Neuronal stem cell (in vitro differentiated cells): ENCODE results near the gene C16orf89.

Source experiments
- DNase-seq: peaks from one replicate; pipeline ENCODE4 v3.0.0-alpha.2; 2013; ENCODE audit warnings: low spot score
- H2AFZ ChIP-seq: one replicate; pipeline ENCODE4 v1.6.1; 2013; ENCODE audit warnings: mild to moderate bottlenecking, low read length, inconsistent platforms
- H2AK5ac ChIP-seq: 2 replicates; pipeline ENCODE4 v1.6.1; 2013; ENCODE audit warnings: low read depth, mild to moderate bottlenecking, inconsistent platforms, low read length, moderate library complexity, mixed read lengths
- H2BK120ac ChIP-seq: 2 replicates; pipeline ENCODE4 v1.6.1; 2013; ENCODE audit warnings: low read depth, mild to moderate bottlenecking, inconsistent platforms, low read length, moderate library complexity, mixed read lengths
- H2BK12ac ChIP-seq: one replicate; pipeline ENCODE4 v1.6.1; 2013; ENCODE audit warnings: low read length, inconsistent platforms
- H2BK15ac ChIP-seq: 2 replicates; pipeline ENCODE4 v1.6.1; 2013; ENCODE audit warnings: mild to moderate bottlenecking, low read length, inconsistent platforms, mixed read lengths
- H2BK5ac ChIP-seq: one replicate; pipeline ENCODE4 v1.6.1; 2013; ENCODE audit warnings: inconsistent platforms, mild to moderate bottlenecking, low read length, moderate library complexity
- H3K14ac ChIP-seq: one replicate; pipeline ENCODE4 v1.6.1; 2013; ENCODE audit warnings: low read length, inconsistent platforms
- H3K18ac ChIP-seq: 2 replicates; pipeline ENCODE4 v1.6.1; 2013; ENCODE audit warnings: low read length, inconsistent platforms
- H3K23ac ChIP-seq: 2 replicates; pipeline ENCODE4 v1.6.1; 2013; ENCODE audit warnings: low read depth, mild to moderate bottlenecking, mixed read lengths, low read length, inconsistent platforms; ENCODE audit not compliant: poor library complexity
- H3K27ac ChIP-seq: replicated peaks from 3 replicates; pipeline ENCODE4 v1.5.1; 2013; ENCODE audit warnings: low read length, inconsistent platforms
- H3K27me3 ChIP-seq, 3 experiments: 2 replicates each; pipeline ENCODE4 v1.6.1; 2013; ENCODE audit warnings: low read length in 3 of 3, mild to moderate bottlenecking in 2 of 3, inconsistent platforms in 1 of 3, low read depth in 1 of 3, mixed read lengths in 1 of 3, moderate library complexity in 1 of 3; ENCODE audit not compliant: control insufficient read depth in 3 of 3, insufficient read depth in 3 of 3
- H3K36me3 ChIP-seq, 2 donors: replicated peaks in 1 of 2; 2 replicates each; pipeline ENCODE4 v1.6.1; 2013; ENCODE audit warnings: low read length in 2 of 2; ENCODE audit not compliant: control insufficient read depth in 2 of 2, insufficient read depth in 2 of 2
- H3K4ac ChIP-seq: 2 replicates; pipeline ENCODE4 v1.6.1; 2013; ENCODE audit warnings: inconsistent platforms, mild to moderate bottlenecking, low read length, moderate library complexity
- H3K4me1 ChIP-seq, 2 donors: 1 replicate in 1 of 2; 2 replicates in 1 of 2; pipeline ENCODE4 v1.6.1; 2013; ENCODE audit warnings: low read length in 2 of 2, low read depth in 1 of 2; ENCODE audit not compliant: control insufficient read depth in 2 of 2, insufficient read depth in 1 of 2
- H3K4me2 ChIP-seq: one replicate; pipeline ENCODE4 v1.6.1; 2013; ENCODE audit warnings: mild to moderate bottlenecking, low read length, inconsistent platforms; ENCODE audit not compliant: insufficient read depth, poor library complexity, severe bottlenecking
- H3K4me3 ChIP-seq, 2 donors: 2 replicates each; pipeline ENCODE4 v1.5.1; 2013; ENCODE audit warnings: low read length in 2 of 2, mild to moderate bottlenecking in 2 of 2, inconsistent platforms in 1 of 2, moderate library complexity in 1 of 2
- H3K79me1 ChIP-seq: one replicate; pipeline ENCODE4 v1.6.1; 2013; ENCODE audit warnings: low read depth, mild to moderate bottlenecking, inconsistent platforms, low read length, moderate library complexity
- H3K9ac ChIP-seq: one replicate; pipeline ENCODE4 v1.6.1; 2013; ENCODE audit warnings: mild to moderate bottlenecking, low read depth, low read length, inconsistent platforms; ENCODE audit not compliant: poor library complexity
- H3K9me3 ChIP-seq, 2 donors: replicated peaks in 1 of 2; 2 replicates each; pipeline versions ENCODE3 to v1.6.1; 2013; ENCODE audit warnings: low read length in 2 of 2, mild to moderate bottlenecking in 2 of 2, inconsistent platforms in 1 of 2, low read depth in 1 of 2, mixed read lengths in 1 of 2, moderate library complexity in 1 of 2; ENCODE audit not compliant: control insufficient read depth in 2 of 2, insufficient read depth in 1 of 2
- H4K8ac ChIP-seq: one replicate; pipeline ENCODE4 v1.6.1; 2013; ENCODE audit warnings: low read depth, mild to moderate bottlenecking, inconsistent platforms, low read length, moderate library complexity
- H4K91ac ChIP-seq: one replicate; pipeline ENCODE4 v1.6.1; 2013; ENCODE audit warnings: low read length, low read depth, mild to moderate bottlenecking, inconsistent platforms; ENCODE audit not compliant: poor library complexity
- WGBS, 2 donors: extraction: QIAGEN DNeasy Blood & Tissue Kit; methylation state at CpG; one replicate each; pipeline ENCODE4 v1.1.7; 2013; ENCODE audit warnings: missing lambda C conversion rate in 2 of 2, mixed read lengths in 1 of 2; ENCODE audit not compliant: insufficient read length in 2 of 2, insufficient replicate concordance in 1 of 2; ENCODE audit errors: extremely low coverage in 2 of 2; 5-methylcytosine and 5-hydroxymethylcytosine counted together

The C16orf89 gene

DNA sequence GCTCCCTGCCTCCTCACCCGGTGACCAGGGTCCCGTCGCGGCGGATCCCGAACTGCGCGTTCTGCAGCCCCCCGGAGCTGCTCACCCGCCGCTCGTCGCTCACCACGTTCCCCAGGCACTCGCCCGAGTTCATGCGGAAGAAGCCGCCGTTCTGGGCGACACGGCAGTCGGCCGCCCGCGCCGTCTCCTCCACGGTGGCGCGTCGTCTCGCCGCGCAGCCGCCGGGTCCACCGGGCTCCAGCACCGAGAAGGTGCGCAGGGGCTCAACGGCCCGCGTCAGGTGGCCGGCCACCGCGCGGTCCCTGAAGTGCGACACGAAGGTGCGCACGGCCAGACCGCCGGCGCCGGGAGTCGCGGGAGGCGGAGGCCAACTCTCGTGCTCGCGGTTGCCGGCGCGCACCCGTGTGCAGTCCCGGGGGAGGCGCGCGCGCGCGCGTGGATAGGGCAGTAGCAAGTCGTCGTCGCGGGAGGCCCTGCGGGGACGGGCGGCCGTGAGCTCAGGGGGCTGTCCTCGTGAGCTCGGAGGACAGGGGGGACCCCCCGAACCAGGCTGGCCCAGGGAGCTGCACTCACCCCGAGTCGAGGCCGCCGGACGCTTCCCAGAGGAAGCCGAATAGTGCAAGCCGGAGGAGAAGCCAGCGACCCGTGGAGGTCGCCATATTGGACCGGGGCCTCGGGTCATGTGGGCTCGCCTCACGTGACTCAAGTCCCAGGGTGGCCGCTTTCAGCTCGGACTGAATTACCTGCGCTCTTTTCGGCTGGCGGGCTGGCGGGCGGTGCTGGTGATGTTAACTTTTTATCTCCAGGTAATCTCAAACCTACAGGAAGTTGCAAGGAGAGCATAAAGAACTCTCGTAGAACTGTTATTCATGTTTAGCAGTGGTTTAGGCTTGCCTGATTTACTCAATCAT lies 32.2 kb downstream of the C16orf89 start, which contains the start of gene NAGPA:
Gene NAGPA, minus strand, starts transcription at position 680 of the 911 bp plus-strand sequence. Its CDS starts 21 bp downstream, at position 659.
- no peak within 1 kb of the TSS for H2BK120ac ChIP-seq
- H4K91ac ChIP-seq = no peak within 1 kb of the TSS
- H3K14ac ChIP-seq = peak within 1 kb of the TSS; percentile 59
- peak; percentile 77 for DNase-seq
- no peaks in the 10 kb centered on the region for H3K9me3 ChIP-seq
- H3K9ac ChIP-seq = peak within 1 kb of the TSS; percentile 81
- H3K4me2 ChIP-seq = peak within 1 kb of the TSS; percentile 95
- peak within 1 kb of the TSS; percentile 79 for H3K18ac ChIP-seq
- no peak within 1 kb of the TSS for H3K27ac ChIP-seq
- peak within 1 kb of the TSS; percentile 75 to 96 for H3K4me3 ChIP-seq
- peak within 1 kb of the TSS; percentile 100 for H4K8ac ChIP-seq
- no peak within 1 kb of the TSS for H2BK5ac ChIP-seq
- H3K27me3 ChIP-seq = peaks cover 0 to 1% (median 0%) of the 10 kb centered on the region in 3 experiments
- WGBS, 2 donors = no CpG with 5 or more reads among the region's 104 CpGs
- H2BK15ac ChIP-seq = peak within 1 kb of the TSS; percentile 69
- H3K4ac ChIP-seq = no peak within 1 kb of the TSS
- H3K79me1 ChIP-seq = peaks cover 6% of the 10 kb centered on the region
- H3K23ac ChIP-seq = peak within 1 kb of the TSS; percentile 86
- H2AK5ac ChIP-seq = no peak within 1 kb of the TSS
- peak within 1 kb of the TSS; percentile 100 for H2AFZ ChIP-seq
- H2BK12ac ChIP-seq = peak within 1 kb of the TSS; percentile 17
- H3K36me3 ChIP-seq = no peaks in the 10 kb centered on the region
- H3K4me1 ChIP-seq = peaks cover 2 to 19% of the 10 kb centered on the region in 2 donors

DNA sequence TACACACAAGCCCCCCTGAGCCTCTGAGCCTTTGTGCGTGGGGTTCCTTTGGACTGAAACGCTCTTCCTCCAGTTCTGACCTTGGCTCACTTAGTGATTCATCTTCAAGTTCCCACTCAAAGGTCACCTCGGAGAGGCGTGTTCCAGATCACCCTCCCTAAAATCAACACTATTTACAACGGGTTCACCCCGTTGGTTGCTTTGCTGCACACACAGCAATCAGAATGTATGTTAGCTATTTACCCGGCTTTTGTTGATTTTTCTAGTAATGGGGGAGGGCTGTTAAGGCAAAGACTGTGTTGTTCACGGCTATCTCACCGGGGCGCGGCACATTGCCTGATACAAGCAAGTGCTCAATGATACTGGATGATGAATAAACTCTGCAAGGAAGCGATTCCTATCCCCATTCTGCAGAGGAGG lies 33.0 kb downstream of the C16orf89 start:
- Histone ChIP-seq H3K36me3 (no peaks in the 10 kb centered on the region), H3K23ac (no peak overlapping the region), H3K4me1 (peaks cover 2 to 19% of the 10 kb centered on the region in 2 donors), H2BK5ac (no peak overlapping the region), H2BK12ac (no peak overlapping the region), H3K4ac (no peak overlapping the region), H3K4me3 (peak overlapping the region; percentile 75 to 96), H3K9me3 (no peaks in the 10 kb centered on the region), H3K27ac (no peak overlapping the region), H3K18ac (no peak overlapping the region), H3K4me2 (peak overlapping the region; percentile 95), H2AFZ (peak overlapping the region; percentile 100), H3K79me1 (peaks cover 7% of the 10 kb centered on the region), H2BK15ac (no peak overlapping the region), H4K91ac (no peak overlapping the region), H3K14ac (no peak overlapping the region), H3K9ac (no peak overlapping the region), H2AK5ac (no peak overlapping the region), H3K27me3 (peaks cover 0 to 1% (median 0%) of the 10 kb centered on the region in 3 experiments), H4K8ac (no peak overlapping the region), H2BK120ac (no peak overlapping the region)
- no peak for DNase-seq
- WGBS, 2 donors = no CpG with 5 or more reads among the region's 12 CpGs

DNA sequence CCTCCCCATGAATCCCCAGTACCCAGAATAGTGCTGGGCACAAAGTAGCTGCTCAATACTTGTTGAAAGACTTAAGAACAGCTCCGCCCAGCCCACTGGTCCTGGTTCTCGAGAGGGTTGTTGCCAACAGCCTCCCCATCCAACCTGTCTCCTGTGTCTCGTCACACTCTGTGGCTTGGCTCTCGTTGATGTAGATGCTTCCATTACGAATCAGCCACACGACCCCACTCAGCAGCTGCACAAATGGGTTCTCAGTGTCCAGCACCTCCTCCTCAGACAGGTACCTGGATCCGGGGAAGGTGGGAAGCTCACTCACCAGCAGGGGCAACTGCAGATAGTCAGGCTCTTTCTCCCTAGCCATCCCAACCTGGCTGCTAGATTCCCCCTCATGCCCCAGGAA lies 34.2 kb downstream of the C16orf89 start:
- Histone ChIP-seq H3K79me1 (peaks cover 7% of the 10 kb centered on the region), H3K9ac (no peak overlapping the region), H3K4me3 (no peak overlapping the region), H3K27ac (no peak overlapping the region), H4K91ac (no peak overlapping the region), H2AK5ac (no peak overlapping the region), H2BK120ac (no peak overlapping the region), H3K4me1 (peaks cover under 1 to 19% of the 10 kb centered on the region in 2 donors), H2BK12ac (no peak overlapping the region), H3K14ac (no peak overlapping the region), H4K8ac (no peak overlapping the region), H2BK15ac (no peak overlapping the region), H3K4ac (no peak overlapping the region), H3K9me3 (no peaks in the 10 kb centered on the region), H3K4me2 (no peak overlapping the region), H3K27me3 (peaks cover 0 to 1% (median 0%) of the 10 kb centered on the region in 3 experiments), H2AFZ (no peak overlapping the region), H2BK5ac (no peak overlapping the region), H3K36me3 (no peaks in the 10 kb centered on the region), H3K23ac (no peak overlapping the region), H3K18ac (no peak overlapping the region)
- no CpG with 5 or more reads among the region's 7 CpGs for WGBS, 2 donors
- DNase-seq = no peak

DNA sequence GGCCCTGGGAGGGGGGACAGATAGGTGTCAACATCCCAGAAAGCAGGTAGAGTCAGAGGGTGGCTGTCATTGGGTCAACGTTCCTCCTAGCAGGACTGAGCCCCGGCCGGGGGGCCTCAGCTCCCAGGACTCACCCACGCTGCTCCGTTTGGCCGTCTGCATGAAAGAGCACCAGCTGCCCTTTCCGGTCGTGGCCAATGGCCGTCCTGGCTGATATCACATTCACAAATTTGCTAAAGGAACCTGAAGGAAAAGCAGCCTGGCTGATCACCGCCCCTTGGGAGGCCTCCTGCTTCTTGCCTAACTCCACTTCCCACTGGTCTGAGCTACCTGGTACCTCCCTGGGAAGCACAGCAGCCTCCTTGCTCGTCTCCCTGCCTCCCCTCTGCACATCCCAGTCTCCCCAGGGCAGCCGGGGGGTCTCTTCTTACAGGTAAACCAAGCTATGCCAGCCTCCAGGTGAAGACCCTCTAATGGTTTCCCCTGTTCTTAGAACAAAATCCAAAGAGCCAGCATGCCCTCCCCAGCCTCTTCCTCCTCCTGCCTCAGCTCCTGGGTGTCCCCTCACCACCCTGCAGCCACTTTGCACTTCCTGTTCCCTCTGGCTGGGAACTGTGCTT lies 35.4 kb downstream of the C16orf89 start:
- H2BK120ac ChIP-seq = no peak overlapping the region
- no peak overlapping the region for H2AK5ac ChIP-seq
- peaks cover 7% of the 10 kb centered on the region for H3K79me1 ChIP-seq
- H3K14ac ChIP-seq = no peak overlapping the region
- no peak overlapping the region for H3K4ac ChIP-seq
- no peak overlapping the region for H3K9ac ChIP-seq
- no peak overlapping the region for H2AFZ ChIP-seq
- no peak for DNase-seq
- WGBS, 2 donors = no CpG with 5 or more reads among the region's 12 CpGs
- no peak overlapping the region for H2BK15ac ChIP-seq
- H4K91ac ChIP-seq = no peak overlapping the region
- H3K27me3 ChIP-seq = peaks cover 0 to 1% (median 0%) of the 10 kb centered on the region in 3 experiments
- peaks cover 0 to 12% of the 10 kb centered on the region in 2 donors for H3K4me1 ChIP-seq
- no peak overlapping the region for H2BK5ac ChIP-seq
- H4K8ac ChIP-seq = peak overlapping the region; percentile 48
- H3K27ac ChIP-seq = no peak overlapping the region
- no peak overlapping the region for H3K23ac ChIP-seq
- H3K18ac ChIP-seq = no peak overlapping the region
- no peaks in the 10 kb centered on the region for H3K36me3 ChIP-seq
- H2BK12ac ChIP-seq = no peak overlapping the region
- H3K9me3 ChIP-seq = no peaks in the 10 kb centered on the region
- H3K4me2 ChIP-seq = no peak overlapping the region
- no peak overlapping the region for H3K4me3 ChIP-seq
